Measurements from ENCODE around the gene ZBTB22.

- TF ChIP-seq, protein P1, sequence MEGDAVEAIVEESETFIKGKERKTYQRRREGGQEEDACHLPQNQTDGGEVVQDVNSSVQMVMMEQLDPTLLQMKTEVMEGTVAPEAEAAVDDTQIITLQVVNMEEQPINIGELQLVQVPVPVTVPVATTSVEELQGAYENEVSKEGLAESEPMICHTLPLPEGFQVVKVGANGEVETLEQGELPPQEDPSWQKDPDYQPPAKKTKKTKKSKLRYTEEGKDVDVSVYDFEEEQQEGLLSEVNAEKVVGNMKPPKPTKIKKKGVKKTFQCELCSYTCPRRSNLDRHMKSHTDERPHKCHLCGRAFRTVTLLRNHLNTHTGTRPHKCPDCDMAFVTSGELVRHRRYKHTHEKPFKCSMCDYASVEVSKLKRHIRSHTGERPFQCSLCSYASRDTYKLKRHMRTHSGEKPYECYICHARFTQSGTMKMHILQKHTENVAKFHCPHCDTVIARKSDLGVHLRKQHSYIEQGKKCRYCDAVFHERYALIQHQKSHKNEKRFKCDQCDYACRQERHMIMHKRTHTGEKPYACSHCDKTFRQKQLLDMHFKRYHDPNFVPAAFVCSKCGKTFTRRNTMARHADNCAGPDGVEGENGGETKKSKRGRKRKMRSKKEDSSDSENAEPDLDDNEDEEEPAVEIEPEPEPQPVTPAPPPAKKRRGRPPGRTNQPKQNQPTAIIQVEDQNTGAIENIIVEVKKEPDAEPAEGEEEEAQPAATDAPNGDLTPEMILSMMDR (IDR thresholded peaks at IDR 0.05; ENCODE audit: poor library complexity, severe bottlenecking) = no peak
- TF ChIP-seq TAF1 (IDR thresholded peaks at IDR 0.05; ENCODE audit: low read depth) = no peak
These were observed 3.0 kb upstream of the ZBTB22 start for GRCh38 chr6:33320315-33321181.
